Measurements from ENCODE around the gene TYW1. TPM values are rescaled to one million over a fixed set of nuclear protein-coding genes. Genes with fewer than 3 reads are reported as not detected.
"Not testable (repeated sequence)": the region's sequence is repeated elsewhere in the genome, so short reads cannot be mapped to it uniquely, and the experiment has no call there.

The TYW1 gene
- total and polyA plus RNA-seq, 7 donors, result 3.0 to 47.2 (median 14.3) TPM

- DNase-seq, result peak; percentile 27
- Histone ChIP-seq H3K4me3 (no peak overlapping the region), H3K4me1 (no peaks in the 10 kb centered on the region), H3K27me3 (no peaks in the 10 kb centered on the region), H3K9me3 (no peaks in the 10 kb centered on the region), H3K27ac (no peak overlapping the region), H3K36me3 (peaks cover 0 to 25% (median 7%) of the 10 kb centered on the region in 4 donors)
- WGBS, 2 donors, result 83 to 94% methylated on average over 5 of the region's 5 CpGs
- intact Hi-C loops (cut with DNase I), result no loop called here
- TF ChIP-seq CTCF (IDR thresholded peaks at IDR 0.05) (no peak), EP300 (IDR thresholded peaks at IDR 0.05) (no peak), POLR2A (IDR thresholded peaks at IDR 0.05) (no peak), POLR2AphosphoS5 (IDR thresholded peaks at IDR 0.05) (no peak)
Observed at GRCh38 chr7:67033251-67033650, 36.6 kb downstream of the TYW1 start.

- intact Hi-C loops (cut with DNase I); H3K4me3 ChIP-seq; H3K27ac ChIP-seq; H3K9me3 ChIP-seq; H3K4me1 ChIP-seq; H3K27me3 ChIP-seq: not testable (repeated sequence)
- H3K36me3 ChIP-seq, result peaks cover 0 to 14% (median 2%) of the 10 kb centered on the region in 4 donors
- DNase-seq, result peak; percentile 22
- WGBS, 2 donors, result 81 to 90% methylated on average over 10 of the region's 10 CpGs
Observed at GRCh38 chr7:67036432-67037395, 40.1 kb downstream of the TYW1 start.

- intact Hi-C loops (cut with DNase I), result loop anchor here (10.0 kb wide), 1 partner anchor 264 kb away; no protein-coding TSS in a partner anchor
- H3K36me3 ChIP-seq, H3K9me3 ChIP-seq, H3K27me3 ChIP-seq, H3K4me3 ChIP-seq, DNase-seq: not testable (repeated sequence)
- WGBS, 2 donors, result 44 to 67% methylated on average over 2 of the region's 2 CpGs
- peaks cover 2 to 33% (median 14%) of the 10 kb centered on the region in 4 donors for H3K4me1 ChIP-seq
- peak overlapping the region in 3 of 4 donors; percentile 4 to 42 (median 12) for H3K27ac ChIP-seq
- peak in 2 of 4 experiments; percentile 13 to 40 for TF ChIP-seq CTCF (IDR thresholded peaks at IDR 0.05)
Observed at GRCh38 chr7:67040832-67041231, 44.2 kb downstream of the TYW1 start.

- H3K27ac ChIP-seq, result peak overlapping the region; percentile 57 to 73 (median 73)
- not testable (repeated sequence) for H3K4me3 ChIP-seq, H3K27me3 ChIP-seq, H3K36me3 ChIP-seq, H3K9me3 ChIP-seq
- intact Hi-C loops (cut with DNase I), result loop anchor here (10.0 kb wide), 1 partner anchor 262 kb away; no protein-coding TSS in a partner anchor
- H3K4me1 ChIP-seq, result peaks cover 2 to 33% (median 14%) of the 10 kb centered on the region in 4 donors
- TF ChIP-seq POLR2AphosphoS5 (IDR thresholded peaks at IDR 0.05) (peak; percentile 56 to 84 (median 82)), EP300 (IDR thresholded peaks at IDR 0.05) (peak in 1 of 4 donors; percentile 13)
- peak; percentile 83 for DNase-seq
- WGBS, 2 donors, result 73 to 82% methylated on average over 5 of the region's 5 CpGs
Observed at GRCh38 chr7:67042781-67043558, 46.3 kb downstream of the TYW1 start.

- intact Hi-C loops (cut with DNase I), result loop anchor here (10.0 kb wide), 1 partner anchor 261 kb away; no protein-coding TSS in a partner anchor
- H3K4me1 ChIP-seq, result peaks cover 2 to 33% (median 14%) of the 10 kb centered on the region in 4 donors
- not testable (repeated sequence) for DNase-seq
Observed at GRCh38 chr7:67043559-67043930, 46.9 kb downstream of the TYW1 start.

GRCh38 chr7:67045496-67045995 is 48.9 kb downstream of the TYW1 start:
- Histone ChIP-seq H3K4me1 (peaks cover 2 to 33% (median 14%) of the 10 kb centered on the region in 4 donors), H3K4me3 (no peak overlapping the region), H3K36me3 (no peaks in the 10 kb centered on the region), H3K27ac (peak overlapping the region in 1 of 4 donors; percentile 73), H3K27me3 (no peaks in the 10 kb centered on the region), H3K9me3 (no peaks in the 10 kb centered on the region)
- no peak for DNase-seq
- intact Hi-C loops (cut with DNase I), result loop anchor here (10.0 kb wide), 1 partner anchor 259 kb away; no protein-coding TSS in a partner anchor
- 87 to 90% methylated on average over 4 of the region's 4 CpGs for WGBS, 2 donors
- TF ChIP-seq POLR2AphosphoS5 (IDR thresholded peaks at IDR 0.05), result no peak
- TF ChIP-seq POLR2A (IDR thresholded peaks at IDR 0.05), result no peak
- no peak for TF ChIP-seq EP300 (IDR thresholded peaks at IDR 0.05)
- no peak for TF ChIP-seq CTCF (IDR thresholded peaks at IDR 0.05)

More at GRCh38 chr7:67043559-67043930, 46.9 kb downstream of the TYW1 start:
- WGBS, 2 donors, result 85 to 87% methylated on average over 4 of the region's 4 CpGs
- peak overlapping the region; percentile 57 to 73 (median 73) for H3K27ac ChIP-seq
- H3K9me3 ChIP-seq, H3K4me3 ChIP-seq, H3K36me3 ChIP-seq, H3K27me3 ChIP-seq: not testable (repeated sequence)

- not testable (repeated sequence) for DNase-seq, H3K27me3 ChIP-seq, H3K4me3 ChIP-seq, H3K9me3 ChIP-seq, H3K27ac ChIP-seq
- Histone ChIP-seq H3K4me1 (peaks cover 2 to 33% (median 14%) of the 10 kb centered on the region in 4 donors), H3K36me3 (peaks cover 0 to 10% (median 0%) of the 10 kb centered on the region in 4 donors)
- intact Hi-C loops (cut with DNase I), result loop anchor here (10.0 kb wide), 1 partner anchor 258 kb away; no protein-coding TSS in a partner anchor
- 86 to 88% methylated on average over 2 of the region's 2 CpGs for WGBS, 2 donors
Observed at GRCh38 chr7:67046819-67047218, 50.2 kb downstream of the TYW1 start.

- peaks cover 0 to 10% (median 0%) of the 10 kb centered on the region in 4 donors for H3K36me3 ChIP-seq
- intact Hi-C loops (cut with DNase I), result loop anchor here (10.0 kb wide), 1 partner anchor 255 kb away; no protein-coding TSS in a partner anchor
- not testable (repeated sequence) for H3K4me3 ChIP-seq, H3K27me3 ChIP-seq, H3K9me3 ChIP-seq, H3K27ac ChIP-seq, DNase-seq, H3K4me1 ChIP-seq
- 98% methylated on average over 2 of the region's 2 CpGs for WGBS, 2 donors
Observed at GRCh38 chr7:67049908-67050307, 53.3 kb downstream of the TYW1 start.
